Frontal cortex (tissue), 4 donors: ENCODE data around the gene SEPTIN14. TPM values are rescaled to one million over a fixed set of nuclear protein-coding genes. Genes with fewer than 3 reads are reported as not detected.
"Not testable (repeated sequence)": the region's sequence is repeated elsewhere in the genome, so short reads cannot be mapped to it uniquely, and the experiment has no call there.

Experiments
- DNase-seq, 2 donors: peaks; one replicate each; pipeline ENCODE4 v3.0.0; 2012; ENCODE audit warnings: low spot score in 2 of 2
- FAIRE-seq: peaks from 2 replicates; lab custom pipeline; 2012; peaks lifted over from hg19 to GRCh38; lab: Jason Lieb, UNC
- total RNA-seq: library from RNA; depleted of rRNA; stranded (reverse); fragments of >200 nt; gene quantifications from one replicate; pipeline ENCODE4 v1.2.3, GENCODE V29; 2014
- donor health status: control.
- donor health status: control.
- donor health status: control.

Gene SEPTIN14
- under 0.01 TPM for total RNA-seq

DNA sequence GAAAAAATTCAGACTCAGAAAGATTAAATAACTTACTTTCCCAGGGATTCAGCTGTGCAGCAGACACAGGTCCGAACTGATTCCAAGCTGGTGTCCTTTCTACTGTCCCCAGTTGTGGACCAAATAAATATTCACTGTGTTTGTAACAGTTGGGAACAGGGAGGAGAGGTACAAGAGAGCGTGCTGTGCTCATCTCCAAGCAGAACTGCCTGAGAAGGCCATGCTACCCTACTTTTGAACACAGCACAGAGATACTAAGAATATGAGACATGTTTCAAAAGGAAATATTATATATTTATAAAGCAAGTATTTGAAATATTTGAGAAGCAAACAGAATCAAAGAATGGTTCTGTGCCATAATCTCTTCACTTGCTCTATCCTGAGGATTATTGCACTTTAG, at the start of gene SEPTIN14:
Gene SEPTIN14 (minus strand): TSS at position 101 of the 400 bp plus-strand sequence. CDS start 756 bp downstream, outside the sequence.
- DNase-seq, FAIRE-seq: not testable (repeated sequence)

- FAIRE-seq (no peak), DNase-seq (no peak)
Observed at GRCh38 chr7:55903985-55904759, 41.6 kb upstream of the SEPTIN14 start.

DNA sequence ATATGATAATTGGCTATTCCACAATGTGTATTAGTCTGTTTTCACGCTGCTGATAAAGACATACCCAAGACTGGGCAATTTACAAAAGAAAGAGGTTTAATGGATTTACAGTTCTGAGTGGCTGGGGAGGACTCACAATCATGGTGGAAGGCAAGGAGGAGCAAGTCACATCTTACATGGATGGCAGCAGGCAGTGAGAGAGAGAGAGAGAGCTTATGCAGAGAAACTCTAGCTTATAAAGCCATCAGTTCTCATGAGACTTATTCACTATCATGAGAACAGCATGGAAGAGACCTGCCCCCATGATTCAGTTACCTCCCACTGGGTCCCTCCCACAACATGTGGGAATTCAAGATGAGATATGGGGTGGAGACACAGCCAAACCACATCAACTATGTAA, 38.5 kb upstream of the SEPTIN14 start:
- FAIRE-seq, DNase-seq: not testable (repeated sequence)

GRCh38 chr7:55898287-55898686, 35.7 kb upstream of the SEPTIN14 start:
- FAIRE-seq, result no peak
- DNase-seq, result no peak

DNA sequence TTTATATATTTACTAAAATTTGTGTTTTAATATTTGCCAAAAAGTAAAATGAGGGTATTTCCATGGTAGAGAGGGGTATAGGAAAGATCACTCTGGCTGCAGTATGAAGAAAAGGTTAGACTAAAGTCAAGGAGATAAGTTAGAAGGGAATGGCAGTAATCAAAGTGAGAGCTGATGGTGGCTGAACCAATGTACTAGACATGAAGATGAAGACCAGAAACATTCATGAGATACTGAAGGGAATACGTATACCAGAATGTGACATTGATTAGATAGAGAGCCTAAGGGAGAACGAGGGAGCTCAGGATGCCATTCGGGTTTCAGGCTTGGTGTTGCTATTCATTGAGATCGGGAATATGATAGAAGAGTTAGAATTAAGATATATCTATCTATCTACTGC, 32.5 kb upstream of the SEPTIN14 start:
- no peak for FAIRE-seq
- no peak for DNase-seq

- FAIRE-seq, result no peak
- no peak for DNase-seq
Observed at GRCh38 chr7:55893940-55894339, 31.4 kb upstream of the SEPTIN14 start.

DNA sequence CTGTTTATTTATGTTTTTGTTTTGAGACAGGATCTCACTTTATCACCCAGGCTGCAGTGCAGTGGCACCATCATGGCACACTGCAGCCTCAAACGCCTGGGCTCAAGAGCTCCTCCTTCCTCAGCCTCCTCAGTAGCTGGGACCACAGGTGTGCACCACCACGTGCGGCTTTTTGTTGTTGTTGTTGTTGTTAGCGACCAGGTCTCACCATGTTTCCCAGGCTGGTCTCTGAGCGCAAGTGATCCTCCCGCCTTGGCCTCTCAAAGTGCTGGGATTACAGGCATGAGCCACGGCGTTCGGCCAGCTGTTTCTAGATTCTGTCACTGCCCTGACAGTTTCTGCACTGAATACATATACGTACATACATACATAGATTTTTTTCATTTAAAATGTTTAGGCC, 25.8 kb upstream of the SEPTIN14 start:
- not testable (repeated sequence) for DNase-seq, FAIRE-seq

DNA sequence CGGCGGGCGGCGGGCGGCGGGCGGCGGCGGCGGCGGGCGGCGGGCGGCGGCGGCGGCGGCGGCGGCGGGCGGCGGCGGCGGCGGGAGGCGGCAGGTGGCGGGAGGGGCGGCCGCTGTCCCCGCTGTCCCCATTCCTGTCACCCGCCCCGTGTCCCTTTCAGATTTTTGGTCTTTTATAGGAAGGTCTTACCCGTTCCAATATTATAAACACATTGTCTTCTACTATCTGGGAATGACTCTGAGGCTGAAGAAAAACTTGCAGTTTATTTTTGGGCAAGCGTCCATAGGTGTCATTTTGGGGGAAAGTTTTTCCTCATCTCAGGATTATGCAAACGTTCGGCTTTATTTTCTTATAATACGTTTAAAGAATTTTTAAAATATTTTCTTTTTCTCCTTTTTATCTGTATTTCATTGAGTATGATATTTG, 25.3 kb upstream of the SEPTIN14 start:
- FAIRE-seq (no peak), DNase-seq (peak; percentile 32 to 45)

DNA sequence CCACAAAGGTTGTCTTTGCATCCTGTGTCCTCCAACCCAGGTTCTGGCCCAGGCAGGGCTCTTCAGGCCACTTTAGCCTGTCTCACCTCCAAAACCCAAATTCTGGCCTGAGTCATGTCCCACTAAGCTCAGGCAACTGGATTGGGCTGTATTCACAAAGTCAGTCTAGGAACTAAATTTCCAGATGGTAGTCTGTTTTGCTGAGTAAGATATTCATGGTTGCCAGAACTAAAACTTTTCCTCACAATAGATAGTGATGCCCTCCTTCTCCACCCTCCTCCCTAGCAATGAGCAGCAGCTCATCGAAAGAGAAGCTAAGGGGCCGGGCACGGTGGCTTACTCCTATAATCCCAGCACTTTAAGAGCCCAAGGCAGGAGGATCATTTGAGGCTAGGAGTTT, 21.8 kb upstream of the SEPTIN14 start:
- FAIRE-seq, result no peak
- DNase-seq, result no peak

DNA sequence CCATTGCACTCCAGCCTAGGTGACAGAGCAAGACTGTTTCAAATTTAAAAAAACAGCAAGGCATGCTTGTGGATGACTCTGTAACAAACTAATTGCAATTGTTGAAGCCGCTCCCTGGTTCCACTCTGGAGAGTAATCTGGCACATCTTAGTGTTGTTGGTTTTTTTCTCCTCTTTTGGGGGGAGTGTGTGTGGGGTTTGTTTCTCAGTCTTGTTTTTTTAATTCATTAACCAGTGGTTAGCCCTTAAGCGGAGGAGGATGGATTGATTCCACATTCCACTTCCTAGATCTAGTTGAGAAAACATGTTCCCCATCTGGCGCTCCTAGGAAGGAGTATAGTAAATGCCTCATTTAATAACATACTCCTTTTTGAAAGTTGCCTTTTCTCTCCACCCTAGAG, 16.1 kb upstream of the SEPTIN14 start:
- FAIRE-seq (no peak), DNase-seq (no peak)

DNA sequence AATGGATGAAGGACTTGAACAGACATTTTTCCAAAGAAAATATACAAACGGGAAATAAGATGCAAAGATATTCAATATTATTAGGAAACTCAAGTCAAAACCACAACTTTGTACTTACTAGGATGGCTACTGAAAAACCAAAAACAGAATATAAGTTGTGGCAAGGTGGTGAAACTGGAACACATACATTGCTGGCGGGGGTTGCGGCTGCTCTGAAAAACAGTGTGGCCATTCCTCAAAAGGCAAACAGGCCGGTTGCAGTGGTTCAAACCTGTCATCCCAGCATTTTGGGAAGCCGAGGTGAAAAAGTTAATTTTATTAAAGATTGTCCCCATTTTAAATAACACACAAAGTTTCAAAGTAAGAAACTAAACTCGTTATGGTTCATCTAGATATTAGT, 14.8 kb upstream of the SEPTIN14 start:
- DNase-seq (no peak), FAIRE-seq (no peak)

DNA sequence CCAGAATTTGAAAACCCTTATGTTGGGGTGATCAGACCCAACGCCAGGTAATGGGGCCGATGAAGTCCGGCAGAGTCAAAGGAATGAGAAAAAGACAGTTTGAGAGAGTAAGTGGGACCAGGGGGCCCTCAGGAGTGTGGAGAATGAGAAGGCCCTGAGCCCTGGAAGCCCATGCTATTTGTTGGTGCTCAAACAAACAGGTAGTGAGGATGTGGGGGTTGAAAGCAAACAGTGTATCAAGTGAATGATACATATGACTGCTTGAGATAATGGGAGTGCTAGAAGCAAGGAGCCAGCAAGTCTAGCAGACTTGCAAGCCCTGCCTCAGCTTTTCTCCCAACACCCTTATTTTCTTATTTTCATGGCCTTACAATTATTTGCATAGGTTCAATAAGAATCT, 11.2 kb upstream of the SEPTIN14 start:
- FAIRE-seq, result no peak

DNA sequence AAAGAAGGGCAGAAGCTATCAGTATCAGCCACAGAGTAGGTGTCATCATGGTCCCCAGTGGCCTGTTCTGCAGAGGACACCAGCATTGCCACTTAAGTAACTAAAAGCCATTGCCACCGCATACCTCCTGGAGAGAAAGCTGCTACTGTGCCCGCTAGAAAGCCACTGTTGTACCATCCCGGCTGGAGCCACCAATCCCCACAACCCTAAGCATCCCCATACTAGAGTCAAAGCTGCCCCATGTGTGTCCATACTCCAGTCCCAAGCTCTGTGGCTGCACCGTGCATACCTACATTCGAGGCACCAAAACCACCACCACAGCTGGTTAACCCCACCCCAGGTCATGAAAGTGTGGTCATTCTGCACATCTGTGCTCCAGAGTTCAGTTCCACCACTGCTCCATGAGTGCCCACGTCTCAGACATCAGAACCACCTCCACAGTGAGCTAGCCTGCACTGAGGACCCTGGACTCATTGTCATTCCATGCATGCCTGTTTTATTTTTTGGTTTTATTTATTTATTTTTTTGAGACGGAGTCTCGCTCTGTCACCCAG, 9.5 kb upstream of the SEPTIN14 start:
- no peak for DNase-seq
- FAIRE-seq, result no peak

More for the DNA sequence above, 11.2 kb upstream of the SEPTIN14 start:
- DNase-seq, result no peak

DNA sequence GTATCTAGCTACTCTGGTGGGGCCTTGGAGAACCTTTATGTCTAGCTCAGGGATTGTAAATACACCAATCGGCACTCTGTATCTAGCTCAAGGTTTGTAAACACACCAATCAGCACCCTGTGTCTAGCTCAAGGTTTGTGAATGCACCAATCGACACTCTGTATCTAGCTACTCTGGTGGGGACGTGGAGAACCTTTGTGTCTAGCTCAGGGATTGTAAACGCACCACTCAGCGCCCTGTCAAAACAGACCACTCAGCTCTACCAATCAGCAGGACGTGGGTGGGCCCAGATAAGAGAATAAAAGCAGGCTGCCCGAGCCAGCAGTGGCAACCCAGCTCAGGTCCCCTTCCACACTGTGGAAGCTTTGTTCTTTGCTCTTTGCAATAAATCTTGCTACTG, 6.4 kb upstream of the SEPTIN14 start:
- not testable (repeated sequence) for FAIRE-seq, DNase-seq

DNA sequence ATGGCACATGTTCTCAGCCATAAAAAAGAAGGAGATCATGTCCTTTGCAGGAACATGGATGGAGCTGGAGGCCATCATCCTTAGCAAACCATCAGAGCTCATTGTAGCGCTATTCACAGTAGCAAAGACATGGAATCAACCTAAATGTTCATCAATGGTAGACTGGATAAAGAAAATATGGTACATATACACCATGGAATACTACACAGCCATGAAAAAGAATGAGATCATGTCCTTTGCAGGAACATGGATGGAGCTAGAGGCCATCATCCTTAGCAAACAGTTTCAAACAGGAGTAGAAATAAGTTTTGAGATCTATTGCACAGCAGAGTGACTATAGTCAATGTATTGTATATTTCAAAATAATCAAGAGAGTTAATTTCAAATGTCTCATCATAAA, 17.4 kb downstream of the SEPTIN14 start:
- FAIRE-seq, DNase-seq: not testable (repeated sequence)

DNA sequence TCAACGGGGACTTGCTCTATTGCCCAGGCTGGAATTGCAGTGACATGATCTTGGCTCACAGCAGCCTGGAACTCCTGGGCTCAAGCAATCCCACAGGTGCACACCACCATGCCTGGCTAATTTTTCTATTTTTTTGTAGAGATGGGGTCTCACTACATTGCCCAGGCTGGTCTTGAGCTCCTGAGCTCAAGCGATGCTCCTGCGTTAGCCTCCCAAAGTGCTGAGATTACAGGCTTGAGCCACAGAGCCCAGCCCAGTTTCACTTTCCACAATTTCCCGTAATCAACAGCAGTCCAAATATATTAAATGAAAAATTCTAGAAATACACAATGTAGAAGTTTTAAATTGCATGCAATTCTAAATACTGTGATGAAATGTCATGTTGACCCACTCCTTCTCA, 24.0 kb downstream of the SEPTIN14 start:
- DNase-seq, result no peak
- FAIRE-seq, result no peak

DNA sequence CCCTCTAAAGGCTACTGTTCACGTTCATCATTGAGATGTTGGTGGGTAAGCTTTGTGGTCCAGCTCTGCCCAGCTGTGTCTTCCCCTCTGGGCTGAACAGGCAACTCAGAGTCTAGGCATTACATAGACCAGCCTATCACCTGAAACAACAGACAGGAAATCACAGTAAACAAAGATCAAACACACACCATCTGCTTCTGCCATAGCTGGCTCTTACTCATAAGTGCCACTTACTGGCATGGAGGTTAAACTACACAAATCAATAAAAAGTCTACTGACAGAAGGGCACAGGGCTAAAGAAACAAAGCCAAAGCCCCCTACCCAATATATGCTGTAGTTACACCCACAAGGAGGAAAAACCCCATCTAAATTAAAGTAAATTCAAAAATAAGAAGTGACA, 35.0 kb downstream of the SEPTIN14 start:
- no peak for FAIRE-seq

DNA sequence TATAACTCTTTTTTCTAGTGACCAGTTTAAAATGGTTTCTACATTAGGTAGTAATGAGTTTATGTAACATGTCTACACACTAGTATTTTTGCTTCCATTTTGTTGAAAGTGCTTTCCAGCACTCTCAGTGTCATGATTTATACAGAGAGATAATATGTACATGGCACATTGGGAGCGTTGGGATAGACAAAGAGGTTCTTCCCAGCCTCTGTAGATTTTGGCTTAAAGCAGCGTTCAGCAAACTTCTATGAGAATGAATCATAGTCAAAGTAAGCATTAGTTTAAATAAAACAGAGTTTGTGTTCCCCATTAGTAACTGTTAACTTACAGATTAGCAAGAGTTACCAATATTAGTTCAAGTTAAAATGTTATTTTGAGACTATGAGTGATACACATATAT, 43.9 kb downstream of the SEPTIN14 start:
- DNase-seq (no peak), FAIRE-seq (no peak)

More for the DNA sequence above, 35.0 kb downstream of the SEPTIN14 start:
- no peak for DNase-seq

DNA sequence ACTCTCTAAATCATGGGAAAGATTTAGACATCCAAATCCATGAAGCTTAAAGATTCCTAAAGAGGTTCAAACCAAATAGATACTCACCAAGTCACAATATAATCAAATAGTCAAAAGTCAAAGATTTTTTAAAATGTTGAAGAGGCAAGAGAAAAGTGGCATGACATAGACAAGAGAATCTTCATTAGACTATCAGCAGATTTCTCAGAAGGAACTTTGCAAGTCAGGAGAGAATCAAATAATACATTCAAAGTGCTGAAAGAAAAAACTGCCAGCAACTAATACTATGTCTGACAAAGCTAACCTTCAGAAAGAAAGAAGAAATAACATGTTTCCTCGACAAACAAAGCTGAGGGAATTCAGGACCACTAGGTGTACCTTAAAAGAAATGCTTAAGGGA, 65.3 kb downstream of the SEPTIN14 start:
- not testable (repeated sequence) for DNase-seq, FAIRE-seq

GRCh38 chr7:55794527-55794926, 68.0 kb downstream of the SEPTIN14 start:
- FAIRE-seq (no peak), DNase-seq (no peak)

DNA sequence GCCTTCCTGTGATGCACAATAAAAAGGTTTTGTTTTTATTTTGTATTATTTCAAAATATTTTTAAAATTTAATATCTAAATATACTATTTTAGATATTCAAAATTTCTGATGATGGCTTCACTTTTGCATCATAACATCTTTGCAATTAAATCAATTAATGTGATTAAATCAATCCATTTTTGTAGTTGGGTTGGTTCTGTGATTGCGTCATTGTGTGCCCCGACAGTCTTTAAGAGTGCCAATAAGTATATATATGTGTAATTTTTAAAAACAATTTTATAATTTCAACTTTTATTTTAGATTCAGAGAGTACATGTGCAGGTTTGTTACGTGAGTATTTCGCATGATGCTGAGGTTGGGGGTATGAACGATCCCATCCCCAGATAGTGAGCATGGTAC, 70.5 kb downstream of the SEPTIN14 start:
- no peak for FAIRE-seq
- no peak for DNase-seq
